GM12873 (cell line): Measurements from ENCODE around the gene TRIM13.
A peak's percentile ranks its signal among the peaks of the same experiment; 100 is the strongest.

Experiments
- CTCF ChIP-seq: IDR thresholded peaks from 2 replicates; pipeline ENCODE4 v1.5.1; 2012; ENCODE audit warnings: low read depth, mild to moderate bottlenecking, moderate library complexity, low read length, control low read depth; ENCODE audit not compliant: insufficient read depth; ENCODE audit errors: missing control alignments

The TRIM13 gene

GRCh38 chr13:49967456-49967855 lies 29.4 kb upstream of the TRIM13 start:
- no peak for TF ChIP-seq CTCF

GRCh38 chr13:49972709-49973108 lies 24.1 kb upstream of the TRIM13 start:
- no peak for TF ChIP-seq CTCF

- TF ChIP-seq CTCF = no peak
Observed at GRCh38 chr13:49975826-49976225, 21.0 kb upstream of the TRIM13 start.

GRCh38 chr13:49976314-49977258 lies 20.3 kb upstream of the TRIM13 start:
- TF ChIP-seq CTCF = peak; percentile 95

- TF ChIP-seq CTCF = no peak
Observed at GRCh38 chr13:49977992-49978391, 18.9 kb upstream of the TRIM13 start.

- TF ChIP-seq CTCF = no peak
Observed at GRCh38 chr13:49980266-49980665, 16.6 kb upstream of the TRIM13 start.

- no peak for TF ChIP-seq CTCF
Observed at GRCh38 chr13:49985129-49985528, 11.7 kb upstream of the TRIM13 start.
